Calu3 (cell line): Measurements from ENCODE around the gene SPTBN4. TPM values are rescaled to one million over a fixed set of nuclear protein-coding genes. Genes with fewer than 3 reads are reported as not detected.
"Not testable (repeated sequence)": the region's sequence is repeated elsewhere in the genome, so short reads cannot be mapped to it uniquely, and the experiment has no call there.

Experiments
- BruUV-seq: library from RNA; stranded (reverse); fragments of 400-500 nt; replicated peaks from 2 replicates; lab custom pipeline; 2021; lab: Mats Ljungman, UMichigan
- CTCF ChIA-PET: fragments of 300-600 bp; sonication (Branson Sonifier 250); formaldehyde crosslinking; loops from one replicate; lab custom pipeline; 2022; ENCODE audit warnings: antibody characterized with exemption; lab: Charles Lee
- DNase-seq: peaks from one replicate; pipeline ENCODE4 v3.0.0; 2022
- H3K27ac Mint-ChIP-seq: one replicate; pipeline ENCODE4 v1.8.0; 2022; ENCODE audit warnings: mixed read lengths; ENCODE audit not compliant: unreplicated experiment
- H3K27me3 Mint-ChIP-seq: one replicate; pipeline ENCODE4 v1.8.0; 2022; ENCODE audit warnings: mixed read lengths; ENCODE audit not compliant: unreplicated experiment
- H3K36me3 Mint-ChIP-seq: one replicate; pipeline ENCODE4 v1.8.0; 2022; ENCODE audit warnings: mild to moderate bottlenecking, moderate library complexity, mixed read lengths; ENCODE audit not compliant: insufficient read depth, unreplicated experiment
- H3K4me1 Mint-ChIP-seq: one replicate; pipeline ENCODE4 v1.8.0; 2022; ENCODE audit warnings: mild to moderate bottlenecking, low read depth, mixed read lengths; ENCODE audit not compliant: unreplicated experiment
- H3K4me3 Mint-ChIP-seq: one replicate; pipeline ENCODE4 v1.8.0; 2022; ENCODE audit warnings: mild to moderate bottlenecking, low read depth, moderate library complexity, mixed read lengths; ENCODE audit not compliant: unreplicated experiment
- H3K9me3 Mint-ChIP-seq: one replicate; pipeline ENCODE4 v1.8.0; 2022; ENCODE audit warnings: low read depth, mixed read lengths; ENCODE audit not compliant: unreplicated experiment
- CTCF ChIP-seq: fragments of 200-600 bp; IDR thresholded peaks from one replicate; pipeline ENCODE4 v1.8.0; 2022; ENCODE audit warnings: antibody characterized with exemption; ENCODE audit not compliant: unreplicated experiment
- intact Hi-C: fragments of 100-400 bp; cut with micrococcal nuclease; formaldehyde crosslinking; loops from one replicate; pipeline ENCODE4 v1.10.0; 2022; ENCODE audit not compliant: unreplicated experiment
- total RNA-seq: library from RNA; stranded (reverse); gene quantifications from 2 replicates; pipeline ENCODE4 v1.2.3, GENCODE V29; 2022

Gene SPTBN4
- total RNA-seq, 1 experiment from 2014 or later: 0.80 TPM

- Mint-ChIP-seq H3K27ac (no peak overlapping the region), H3K4me1 (peaks cover 14% of the 10 kb centered on the region), H3K27me3 (no peaks in the 10 kb centered on the region), H3K4me3 (no peak overlapping the region), H3K36me3 (peaks cover 46% of the 10 kb centered on the region), H3K9me3 (no peaks in the 10 kb centered on the region)
- no TSS peak for BruUV-seq
- CTCF ChIA-PET: interaction anchor here (0.7 kb wide), 1 partner anchor 49 kb away, joined by 8 read pairs; no protein-coding TSS in a partner anchor
- intact Hi-C loops: loop anchor here (10.0 kb wide), 1 partner anchor 145 kb away; no protein-coding TSS in a partner anchor
- no peak for TF ChIP-seq CTCF
- no peak for DNase-seq
These were observed 17.3 kb upstream of the SPTBN4 start for GRCh38 chr19:40449506-40449905.

DNA sequence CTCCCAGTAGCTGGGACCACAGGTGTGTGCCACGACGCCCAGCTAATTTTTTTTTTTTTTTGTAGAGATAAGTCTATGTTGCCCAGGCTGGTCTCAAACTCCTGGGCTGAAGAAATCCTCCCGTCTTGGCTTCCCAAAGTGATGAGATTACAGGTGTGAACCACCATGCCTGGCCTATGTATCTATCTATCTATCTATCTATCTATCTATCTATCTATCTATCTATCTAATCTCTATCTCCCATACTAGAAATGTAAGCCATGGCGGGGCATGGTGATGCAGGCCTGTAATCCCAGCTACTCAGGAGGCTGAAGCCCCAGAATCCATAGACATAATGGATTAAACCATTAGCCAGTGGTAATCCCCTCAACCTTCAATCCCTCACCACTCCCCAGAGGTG is 16.1 kb upstream of the SPTBN4 start:
- H3K4me3 Mint-ChIP-seq: no peak overlapping the region
- H3K27me3 Mint-ChIP-seq: no peaks in the 10 kb centered on the region
- intact Hi-C loops: no loop called here
- CTCF ChIA-PET: no interaction called here
- TF ChIP-seq CTCF: no peak
- H3K4me1 Mint-ChIP-seq: peaks cover 2% of the 10 kb centered on the region
- no peak for DNase-seq
- peaks cover 41% of the 10 kb centered on the region for H3K36me3 Mint-ChIP-seq
- H3K9me3 Mint-ChIP-seq: no peaks in the 10 kb centered on the region
- BruUV-seq: no TSS peak
- no peak overlapping the region for H3K27ac Mint-ChIP-seq

- intact Hi-C loops: no loop called here
- H3K9me3 Mint-ChIP-seq: no peaks in the 10 kb centered on the region
- H3K27me3 Mint-ChIP-seq: no peaks in the 10 kb centered on the region
- CTCF ChIA-PET: interaction anchor here (0.7 to 1.6 kb wide), 2 partner anchors 12 to 132 kb away, joined by 3 to 4 read pairs; no protein-coding TSS in a partner anchor
- H3K4me1 Mint-ChIP-seq: no peaks in the 10 kb centered on the region
- no peak overlapping the region for H3K27ac Mint-ChIP-seq
- no peak for DNase-seq
- BruUV-seq: no TSS peak
- peaks cover 52% of the 10 kb centered on the region for H3K36me3 Mint-ChIP-seq
- TF ChIP-seq CTCF: no peak
- no peak overlapping the region for H3K4me3 Mint-ChIP-seq
These were observed 14.8 kb upstream of the SPTBN4 start for GRCh38 chr19:40452016-40452415.

DNA sequence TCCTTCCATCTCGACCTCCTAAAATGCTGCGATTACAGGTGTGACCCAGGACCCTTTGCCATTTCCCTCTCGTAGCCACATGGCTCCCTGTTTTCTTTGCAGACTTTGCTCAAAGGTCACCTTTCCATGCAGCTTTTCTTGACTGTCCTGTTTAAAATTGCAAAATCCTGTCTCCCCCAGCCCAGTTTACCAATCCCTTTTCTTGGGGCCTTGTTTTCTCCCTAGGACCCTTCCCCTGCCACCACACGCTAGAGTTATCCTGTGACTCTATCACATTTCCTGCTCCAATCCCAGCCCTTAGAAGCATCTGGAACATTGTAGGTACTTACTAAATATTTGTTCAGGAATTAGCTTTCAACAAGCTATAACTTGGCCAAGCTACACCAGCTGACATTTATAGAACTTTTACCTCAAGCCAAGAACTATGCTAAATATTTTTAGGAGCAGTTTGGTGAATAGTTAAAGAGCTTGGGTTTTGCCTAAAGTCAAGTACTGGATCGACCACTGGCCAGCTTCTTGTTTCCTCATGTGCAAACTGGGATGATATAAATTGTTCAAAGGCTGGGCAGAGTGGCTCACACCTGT is 13.6 kb upstream of the SPTBN4 start:
- H3K9me3 Mint-ChIP-seq: no peaks in the 10 kb centered on the region
- CTCF ChIA-PET: interaction anchor here (0.6 to 1.6 kb wide), 4 partner anchors 9 to 1789 kb away, joined by 3 to 5 read pairs (median 4); partner anchors contain the start of gene GSK3A
- no peak for DNase-seq
- H3K4me3 Mint-ChIP-seq: no peak overlapping the region
- H3K27me3 Mint-ChIP-seq: no peaks in the 10 kb centered on the region
- BruUV-seq: no TSS peak
- no peak overlapping the region for H3K27ac Mint-ChIP-seq
- peaks cover 51% of the 10 kb centered on the region for H3K36me3 Mint-ChIP-seq
- intact Hi-C loops: no loop called here
- TF ChIP-seq CTCF: no peak
- H3K4me1 Mint-ChIP-seq: no peaks in the 10 kb centered on the region

- H3K27me3 Mint-ChIP-seq, H3K4me1 Mint-ChIP-seq, H3K27ac Mint-ChIP-seq, DNase-seq, BruUV-seq, intact Hi-C loops, H3K9me3 Mint-ChIP-seq, H3K4me3 Mint-ChIP-seq, CTCF ChIA-PET: not testable (repeated sequence)
- H3K36me3 Mint-ChIP-seq: peaks cover 51% of the 10 kb centered on the region
These were observed 12.9 kb upstream of the SPTBN4 start for GRCh38 chr19:40453943-40454342.
